ENCODE results near the gene TLE4. TPM values are rescaled to one million over a fixed set of nuclear protein-coding genes. Genes with fewer than 3 reads are reported as not detected.

Gene TLE4
- total and polyA plus RNA-seq, 2 experiments from 2014 or later: 45.8 to 72.9 TPM

DNA sequence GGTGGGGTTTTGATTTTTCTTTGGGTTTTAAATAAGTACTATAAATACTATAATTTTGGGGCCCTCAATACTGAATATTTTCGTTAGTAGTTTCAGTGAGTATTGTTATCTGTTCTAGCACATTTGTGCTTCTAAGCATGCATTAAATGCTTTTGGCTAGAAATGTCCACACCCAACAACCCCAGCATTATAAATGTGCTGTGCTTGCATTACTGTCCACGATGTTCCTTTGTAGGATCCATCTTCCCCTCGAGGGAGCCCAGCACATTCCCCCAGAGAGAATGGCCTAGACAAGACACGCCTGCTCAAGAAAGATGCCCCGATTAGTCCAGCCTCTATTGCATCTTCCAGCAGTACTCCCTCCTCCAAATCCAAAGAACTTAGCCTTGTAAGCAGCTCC, 134.7 kb downstream of the TLE4 start (continued):
- TF ChIP-seq, protein P1, sequence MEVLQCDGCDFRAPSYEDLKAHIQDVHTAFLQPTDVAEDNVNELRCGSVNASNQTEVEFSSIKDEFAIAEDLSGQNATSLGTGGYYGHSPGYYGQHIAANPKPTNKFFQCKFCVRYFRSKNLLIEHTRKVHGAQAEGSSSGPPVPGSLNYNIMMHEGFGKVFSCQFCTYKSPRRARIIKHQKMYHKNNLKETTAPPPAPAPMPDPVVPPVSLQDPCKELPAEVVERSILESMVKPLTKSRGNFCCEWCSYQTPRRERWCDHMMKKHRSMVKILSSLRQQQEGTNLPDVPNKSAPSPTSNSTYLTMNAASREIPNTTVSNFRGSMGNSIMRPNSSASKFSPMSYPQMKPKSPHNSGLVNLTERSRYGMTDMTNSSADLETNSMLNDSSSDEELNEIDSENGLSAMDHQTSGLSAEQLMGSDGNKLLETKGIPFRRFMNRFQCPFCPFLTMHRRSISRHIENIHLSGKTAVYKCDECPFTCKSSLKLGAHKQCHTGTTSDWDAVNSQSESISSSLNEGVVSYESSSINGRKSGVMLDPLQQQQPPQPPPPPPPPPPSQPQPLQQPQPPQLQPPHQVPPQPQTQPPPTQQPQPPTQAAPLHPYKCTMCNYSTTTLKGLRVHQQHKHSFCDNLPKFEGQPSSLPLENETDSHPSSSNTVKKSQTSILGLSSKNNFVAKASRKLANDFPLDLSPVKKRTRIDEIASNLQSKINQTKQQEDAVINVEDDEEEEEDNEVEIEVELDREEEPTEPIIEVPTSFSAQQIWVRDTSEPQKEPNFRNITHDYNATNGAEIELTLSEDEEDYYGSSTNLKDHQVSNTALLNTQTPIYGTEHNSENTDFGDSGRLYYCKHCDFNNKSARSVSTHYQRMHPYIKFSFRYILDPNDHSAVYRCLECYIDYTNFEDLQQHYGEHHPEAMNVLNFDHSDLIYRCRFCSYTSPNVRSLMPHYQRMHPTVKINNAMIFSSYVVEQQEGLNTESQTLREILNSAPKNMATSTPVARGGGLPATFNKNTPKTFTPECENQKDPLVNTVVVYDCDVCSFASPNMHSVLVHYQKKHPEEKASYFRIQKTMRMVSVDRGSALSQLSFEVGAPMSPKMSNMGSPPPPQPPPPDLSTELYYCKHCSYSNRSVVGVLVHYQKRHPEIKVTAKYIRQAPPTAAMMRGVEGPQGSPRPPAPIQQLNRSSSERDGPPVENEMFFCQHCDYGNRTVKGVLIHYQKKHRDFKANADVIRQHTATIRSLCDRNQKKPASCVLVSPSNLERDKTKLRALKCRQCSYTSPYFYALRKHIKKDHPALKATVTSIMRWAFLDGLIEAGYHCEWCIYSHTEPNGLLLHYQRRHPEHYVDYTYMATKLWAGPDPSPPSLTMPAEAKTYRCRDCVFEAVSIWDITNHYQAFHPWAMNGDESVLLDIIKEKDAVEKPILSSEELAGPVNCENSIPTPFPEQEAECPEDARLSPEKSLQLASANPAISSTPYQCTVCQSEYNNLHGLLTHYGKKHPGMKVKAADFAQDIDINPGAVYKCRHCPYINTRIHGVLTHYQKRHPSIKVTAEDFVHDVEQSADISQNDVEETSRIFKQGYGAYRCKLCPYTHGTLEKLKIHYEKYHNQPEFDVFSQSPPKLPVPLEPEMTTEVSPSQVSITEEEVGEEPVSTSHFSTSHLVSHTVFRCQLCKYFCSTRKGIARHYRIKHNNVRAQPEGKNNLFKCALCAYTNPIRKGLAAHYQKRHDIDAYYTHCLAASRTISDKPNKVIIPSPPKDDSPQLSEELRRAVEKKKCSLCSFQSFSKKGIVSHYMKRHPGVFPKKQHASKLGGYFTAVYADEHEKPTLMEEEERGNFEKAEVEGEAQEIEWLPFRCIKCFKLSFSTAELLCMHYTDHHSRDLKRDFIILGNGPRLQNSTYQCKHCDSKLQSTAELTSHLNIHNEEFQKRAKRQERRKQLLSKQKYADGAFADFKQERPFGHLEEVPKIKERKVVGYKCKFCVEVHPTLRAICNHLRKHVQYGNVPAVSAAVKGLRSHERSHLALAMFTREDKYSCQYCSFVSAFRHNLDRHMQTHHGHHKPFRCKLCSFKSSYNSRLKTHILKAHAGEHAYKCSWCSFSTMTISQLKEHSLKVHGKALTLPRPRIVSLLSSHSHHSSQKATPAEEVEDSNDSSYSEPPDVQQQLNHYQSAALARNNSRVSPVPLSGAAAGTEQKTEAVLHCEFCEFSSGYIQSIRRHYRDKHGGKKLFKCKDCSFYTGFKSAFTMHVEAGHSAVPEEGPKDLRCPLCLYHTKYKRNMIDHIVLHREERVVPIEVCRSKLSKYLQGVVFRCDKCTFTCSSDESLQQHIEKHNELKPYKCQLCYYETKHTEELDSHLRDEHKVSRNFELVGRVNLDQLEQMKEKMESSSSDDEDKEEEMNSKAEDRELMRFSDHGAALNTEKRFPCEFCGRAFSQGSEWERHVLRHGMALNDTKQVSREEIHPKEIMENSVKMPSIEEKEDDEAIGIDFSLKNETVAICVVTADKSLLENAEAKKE (CRISPR knock-in tag; IDR thresholded peaks at IDR 0.05): no peak
- TF ChIP-seq, protein P2, sequence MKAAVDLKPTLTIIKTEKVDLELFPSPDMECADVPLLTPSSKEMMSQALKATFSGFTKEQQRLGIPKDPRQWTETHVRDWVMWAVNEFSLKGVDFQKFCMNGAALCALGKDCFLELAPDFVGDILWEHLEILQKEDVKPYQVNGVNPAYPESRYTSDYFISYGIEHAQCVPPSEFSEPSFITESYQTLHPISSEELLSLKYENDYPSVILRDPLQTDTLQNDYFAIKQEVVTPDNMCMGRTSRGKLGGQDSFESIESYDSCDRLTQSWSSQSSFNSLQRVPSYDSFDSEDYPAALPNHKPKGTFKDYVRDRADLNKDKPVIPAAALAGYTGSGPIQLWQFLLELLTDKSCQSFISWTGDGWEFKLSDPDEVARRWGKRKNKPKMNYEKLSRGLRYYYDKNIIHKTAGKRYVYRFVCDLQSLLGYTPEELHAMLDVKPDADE (IDR thresholded peaks at IDR 0.05): no peak
- TF ChIP-seq EZH2phosphoT487 (IDR thresholded peaks at IDR 0.05; ENCODE audit: unreplicated experiment) (no peak), ZNF331 (CRISPR knock-in tag; IDR thresholded peaks at IDR 0.05; ENCODE audit: low read depth) (no peak), EZH2 (IDR thresholded peaks at IDR 0.05; ENCODE audit: low read depth, unreplicated experiment) (no peak), NANOG (IDR thresholded peaks at IDR 0.05; ENCODE audit: borderline replicate concordance) (no peak)

DNA sequence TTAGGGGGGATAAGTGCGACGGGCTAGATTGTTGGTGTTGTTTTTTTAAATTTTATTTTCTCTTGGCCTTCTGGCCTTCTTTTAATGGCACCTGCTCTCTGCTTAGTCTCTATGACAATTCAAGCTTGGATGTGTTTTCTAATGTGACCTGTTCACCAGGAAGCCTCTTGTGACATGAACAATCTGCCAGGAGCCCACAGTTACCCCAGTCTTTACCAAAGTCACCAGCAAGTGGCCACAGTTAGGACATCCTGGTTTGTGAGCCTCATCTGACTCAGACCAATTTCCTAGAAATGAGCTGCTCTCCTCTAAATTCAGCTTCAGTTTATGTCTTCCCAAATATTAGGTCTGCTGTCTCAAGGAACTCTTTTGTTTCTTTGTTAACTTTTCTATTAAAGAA, 135.8 kb downstream of the TLE4 start:
- peaks cover 51% of the 10 kb centered on the region for H3K36me3 Mint-ChIP-seq (ENCODE audit: low read depth)
- H3K27ac ChIP-seq (ENCODE audit: low read depth): no peak overlapping the region
- TF ChIP-seq ZNF114 (CRISPR knock-in tag; IDR thresholded peaks at IDR 0.05): no peak
- TF ChIP-seq, protein P3, sequence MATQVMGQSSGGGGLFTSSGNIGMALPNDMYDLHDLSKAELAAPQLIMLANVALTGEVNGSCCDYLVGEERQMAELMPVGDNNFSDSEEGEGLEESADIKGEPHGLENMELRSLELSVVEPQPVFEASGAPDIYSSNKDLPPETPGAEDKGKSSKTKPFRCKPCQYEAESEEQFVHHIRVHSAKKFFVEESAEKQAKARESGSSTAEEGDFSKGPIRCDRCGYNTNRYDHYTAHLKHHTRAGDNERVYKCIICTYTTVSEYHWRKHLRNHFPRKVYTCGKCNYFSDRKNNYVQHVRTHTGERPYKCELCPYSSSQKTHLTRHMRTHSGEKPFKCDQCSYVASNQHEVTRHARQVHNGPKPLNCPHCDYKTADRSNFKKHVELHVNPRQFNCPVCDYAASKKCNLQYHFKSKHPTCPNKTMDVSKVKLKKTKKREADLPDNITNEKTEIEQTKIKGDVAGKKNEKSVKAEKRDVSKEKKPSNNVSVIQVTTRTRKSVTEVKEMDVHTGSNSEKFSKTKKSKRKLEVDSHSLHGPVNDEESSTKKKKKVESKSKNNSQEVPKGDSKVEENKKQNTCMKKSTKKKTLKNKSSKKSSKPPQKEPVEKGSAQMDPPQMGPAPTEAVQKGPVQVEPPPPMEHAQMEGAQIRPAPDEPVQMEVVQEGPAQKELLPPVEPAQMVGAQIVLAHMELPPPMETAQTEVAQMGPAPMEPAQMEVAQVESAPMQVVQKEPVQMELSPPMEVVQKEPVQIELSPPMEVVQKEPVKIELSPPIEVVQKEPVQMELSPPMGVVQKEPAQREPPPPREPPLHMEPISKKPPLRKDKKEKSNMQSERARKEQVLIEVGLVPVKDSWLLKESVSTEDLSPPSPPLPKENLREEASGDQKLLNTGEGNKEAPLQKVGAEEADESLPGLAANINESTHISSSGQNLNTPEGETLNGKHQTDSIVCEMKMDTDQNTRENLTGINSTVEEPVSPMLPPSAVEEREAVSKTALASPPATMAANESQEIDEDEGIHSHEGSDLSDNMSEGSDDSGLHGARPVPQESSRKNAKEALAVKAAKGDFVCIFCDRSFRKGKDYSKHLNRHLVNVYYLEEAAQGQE (IDR thresholded peaks at IDR 0.05; ENCODE audit: unreplicated experiment): no peak
- TF ChIP-seq JUNB (IDR thresholded peaks at IDR 0.05; ENCODE audit: unreplicated experiment): no peak
- no peak for TF ChIP-seq ZNF331 (CRISPR knock-in tag; IDR thresholded peaks at IDR 0.05; ENCODE audit: low read depth)
- no peak for TF ChIP-seq EZH2 (IDR thresholded peaks at IDR 0.05; ENCODE audit: low read depth, unreplicated experiment)
- no peak for TF ChIP-seq EZH2phosphoT487 (IDR thresholded peaks at IDR 0.05; ENCODE audit: unreplicated experiment)
- TF ChIP-seq POLR2AphosphoS5 (IDR thresholded peaks at IDR 0.05; ENCODE audit: low read depth): no peak
- TF ChIP-seq, protein P4, sequence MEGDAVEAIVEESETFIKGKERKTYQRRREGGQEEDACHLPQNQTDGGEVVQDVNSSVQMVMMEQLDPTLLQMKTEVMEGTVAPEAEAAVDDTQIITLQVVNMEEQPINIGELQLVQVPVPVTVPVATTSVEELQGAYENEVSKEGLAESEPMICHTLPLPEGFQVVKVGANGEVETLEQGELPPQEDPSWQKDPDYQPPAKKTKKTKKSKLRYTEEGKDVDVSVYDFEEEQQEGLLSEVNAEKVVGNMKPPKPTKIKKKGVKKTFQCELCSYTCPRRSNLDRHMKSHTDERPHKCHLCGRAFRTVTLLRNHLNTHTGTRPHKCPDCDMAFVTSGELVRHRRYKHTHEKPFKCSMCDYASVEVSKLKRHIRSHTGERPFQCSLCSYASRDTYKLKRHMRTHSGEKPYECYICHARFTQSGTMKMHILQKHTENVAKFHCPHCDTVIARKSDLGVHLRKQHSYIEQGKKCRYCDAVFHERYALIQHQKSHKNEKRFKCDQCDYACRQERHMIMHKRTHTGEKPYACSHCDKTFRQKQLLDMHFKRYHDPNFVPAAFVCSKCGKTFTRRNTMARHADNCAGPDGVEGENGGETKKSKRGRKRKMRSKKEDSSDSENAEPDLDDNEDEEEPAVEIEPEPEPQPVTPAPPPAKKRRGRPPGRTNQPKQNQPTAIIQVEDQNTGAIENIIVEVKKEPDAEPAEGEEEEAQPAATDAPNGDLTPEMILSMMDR (conservative IDR thresholded peaks at IDR 0.05; ENCODE audit: low read depth in 2 of 2): no peak
- TF ChIP-seq, protein P2 (IDR thresholded peaks at IDR 0.05): no peak
- TF ChIP-seq NANOG (IDR thresholded peaks at IDR 0.05; ENCODE audit: borderline replicate concordance): no peak

More for the DNA sequence above, 135.8 kb downstream of the TLE4 start:
- Mint-ChIP-seq H3K4me1 (peaks cover 30% of the 10 kb centered on the region), H3K9me3 (no peaks in the 10 kb centered on the region), H3K27me3 (ENCODE audit: insufficient read depth, low read depth, poor library complexity) (peaks cover 3% of the 10 kb centered on the region), H3K4me3 (no peak overlapping the region), H3K27ac (0 out of 2 replicates have a peak overlapping the region, but pooled peaks have one; percentile 15)
- DNase-seq (ENCODE audit: low spot score) (no peak), ATAC-seq (no peak)
- H3K4me3 ChIP-seq: no peak overlapping the region
- peaks cover 28% of the 10 kb centered on the region for H3K4me1 ChIP-seq (ENCODE audit: insufficient read depth)
- no peaks in the 10 kb centered on the region for H3K9me2 ChIP-seq (ENCODE audit: insufficient read depth)
- H3F3A ChIP-seq (replicated peaks; ENCODE audit: low read depth): no peaks in the 10 kb centered on the region
- no peaks in the 10 kb centered on the region for H3K79me2 ChIP-seq (replicated peaks; ENCODE audit: insufficient read depth)
- no peaks in the 10 kb centered on the region for H4K20me1 ChIP-seq (replicated peaks; ENCODE audit: insufficient read depth)
- H2AFZ ChIP-seq: no peak overlapping the region
- no peak overlapping the region for H3K4me2 ChIP-seq
- H3K36me3 ChIP-seq (ENCODE audit: insufficient read depth): peaks cover 14% of the 10 kb centered on the region; the same call in 1 of the 2 replicates
- no peaks in the 10 kb centered on the region for H3K27me3 ChIP-seq (ENCODE audit: insufficient read depth)

Data from GM23338 (cell line).